NCI-H1417 (cell line): ENCODE results near the gene CUBN.

Experiments
- DNase-seq, 3 experiments: peaks; one replicate each; lab custom pipeline; 2025; lab: John Stamatoyannopoulos, UW

Gene CUBN

GRCh38 chr10:17129741-17130140 is at the start of gene CUBN:
Gene CUBN (minus strand): TSS chr10:17129811. CDS start chr10:17129765, 46 bp downstream.
- no peak for DNase-seq

GRCh38 chr10:17179002-17179401 is 49.4 kb upstream of the CUBN start:
- DNase-seq: no peak

- DNase-seq: peak in 1 of 3 experiments; percentile 0
These were observed 48.4 kb upstream of the CUBN start for GRCh38 chr10:17178006-17178405.

GRCh38 chr10:17177014-17177413 is 47.4 kb upstream of the CUBN start:
- no peak for DNase-seq

GRCh38 chr10:17176091-17176490 is 46.5 kb upstream of the CUBN start:
- DNase-seq: no peak

GRCh38 chr10:17175551-17175950 is 45.9 kb upstream of the CUBN start:
- no peak for DNase-seq

- no peak for DNase-seq
These were observed 45.0 kb upstream of the CUBN start for GRCh38 chr10:17174626-17175025.

GRCh38 chr10:17171141-17171641 is 41.6 kb upstream of the CUBN start:
- DNase-seq: no peak

GRCh38 chr10:17169803-17170202 is 40.2 kb upstream of the CUBN start:
- DNase-seq: no peak

GRCh38 chr10:17166699-17167098 is 37.1 kb upstream of the CUBN start:
- DNase-seq: no peak

- no peak for DNase-seq
These were observed 33.2 kb upstream of the CUBN start for GRCh38 chr10:17162828-17163227.

GRCh38 chr10:17161775-17162174 is 32.2 kb upstream of the CUBN start:
- no peak for DNase-seq

GRCh38 chr10:17157024-17157423 is 27.4 kb upstream of the CUBN start:
- no peak for DNase-seq

GRCh38 chr10:17155826-17156225 is 26.2 kb upstream of the CUBN start:
- no peak for DNase-seq

- DNase-seq: no peak
These were observed 24.5 kb upstream of the CUBN start for GRCh38 chr10:17154116-17154515.

- DNase-seq: no peak
These were observed 23.7 kb upstream of the CUBN start for GRCh38 chr10:17153321-17153720.

GRCh38 chr10:17151716-17152115 is 22.1 kb upstream of the CUBN start:
- DNase-seq: no peak

GRCh38 chr10:17147884-17148489 is 18.4 kb upstream of the CUBN start:
- no peak for DNase-seq

GRCh38 chr10:17146892-17147291 is 17.3 kb upstream of the CUBN start:
- no peak for DNase-seq

GRCh38 chr10:17145239-17145638 is 15.6 kb upstream of the CUBN start:
- DNase-seq: no peak

GRCh38 chr10:17144757-17145156 is 15.1 kb upstream of the CUBN start:
- DNase-seq: no peak

- DNase-seq: peak in 1 of 3 experiments; percentile 3
These were observed 14.4 kb upstream of the CUBN start for GRCh38 chr10:17144032-17144431.

- DNase-seq: no peak
These were observed 13.6 kb upstream of the CUBN start for GRCh38 chr10:17143055-17143690.
